AG04449 (cell line): Measurements from ENCODE around the gene FOXL2NB.
A peak's percentile ranks its signal among the peaks of the same experiment; 100 is the strongest.

Source experiments
- CTCF ChIA-PET: fragments of 350-600 bp; formaldehyde crosslinking; extraction: SDS; loops from one replicate; lab custom pipeline; 2021; ENCODE audit warnings: antibody characterized with exemption; lab: Yijun Ruan, JAX
- POLR2A ChIA-PET: fragments of 400-600, 350-600 bp; formaldehyde crosslinking; extraction: SDS; loops from one replicate; lab custom pipeline; 2020; ENCODE audit warnings: antibody characterized with exemption, inconsistent platforms; lab: Yijun Ruan, JAX
- DNase-seq: peaks from one replicate; pipeline ENCODE4 v3.0.0-alpha.2; 2010; ENCODE audit warnings: low read depth, low spot score
- H3K4me3 ChIP-seq: 2 replicates; pipeline ENCODE4 v1.5.1; 2011; ENCODE audit warnings: low read depth, mild to moderate bottlenecking, control low read depth, low read length
- CTCF ChIP-seq: IDR thresholded peaks from one replicate; pipeline ENCODE4 v1.5.1; 2011; ENCODE audit warnings: mild to moderate bottlenecking, moderate library complexity, low read length, control low read depth, inconsistent platforms; ENCODE audit not compliant: insufficient read depth; ENCODE audit errors: missing control alignments

Gene FOXL2NB

GRCh38 chr3:138938056-138938876, 8.8 kb upstream of the FOXL2NB start:
- no peak for DNase-seq
- ChIA-PET POLR2A (no interaction called here), CTCF (interaction anchor here (1.4 to 13.4 kb wide), 2 partner anchors 17 to 391 kb away, joined by 3 to 355 read pairs; no protein-coding TSS in a partner anchor)
- no peak overlapping the region for H3K4me3 ChIP-seq
- TF ChIP-seq CTCF: no peak

GRCh38 chr3:138938877-138939560, 8.0 kb upstream of the FOXL2NB start:
- H3K4me3 ChIP-seq: no peak overlapping the region
- CTCF ChIA-PET: interaction anchor here (1.4 to 13.4 kb wide), 2 partner anchors 18 to 390 kb away, joined by 3 to 355 read pairs; no protein-coding TSS in a partner anchor
- no peak for TF ChIP-seq CTCF
- DNase-seq: no peak
- POLR2A ChIA-PET: no interaction called here

- no peak for DNase-seq
- no peak overlapping the region for H3K4me3 ChIP-seq
- CTCF ChIA-PET: interaction anchor here (1.0 to 2.1 kb wide), 5 partner anchors 11 to 389 kb away, joined by 3 to 11 read pairs (median 5); no protein-coding TSS in a partner anchor
- POLR2A ChIA-PET: no interaction called here
- no peak for TF ChIP-seq CTCF
Observed at GRCh38 chr3:138939561-138940241, 7.3 kb upstream of the FOXL2NB start.

- no peak for DNase-seq
- TF ChIP-seq CTCF: no peak
- H3K4me3 ChIP-seq: no peak overlapping the region
- ChIA-PET POLR2A (no interaction called here), CTCF (interaction anchor here (1.0 to 5.5 kb wide), 8 partner anchors 8 to 401 kb away, joined by 3 to 29 read pairs (median 4); no protein-coding TSS in a partner anchor)
Observed at GRCh38 chr3:138940446-138940845, 6.6 kb upstream of the FOXL2NB start.

- no peak for DNase-seq
- ChIA-PET POLR2A (no interaction called here), CTCF (interaction anchor here (1.0 to 5.5 kb wide), 13 partner anchors 9 to 462 kb away, joined by 3 to 29 read pairs (median 5); no protein-coding TSS in a partner anchor)
- no peak overlapping the region for H3K4me3 ChIP-seq
- peak; percentile 60 for TF ChIP-seq CTCF
Observed at GRCh38 chr3:138941259-138941885, 5.6 kb upstream of the FOXL2NB start.
